GM03348 (cell line): ENCODE data around the gene TAF3.

ENCODE experiments used
- DNase-seq: peaks from one replicate; pipeline ENCODE4 v3.0.0; 2012; ENCODE audit warnings: low spot score

TAF3 gene

DNA sequence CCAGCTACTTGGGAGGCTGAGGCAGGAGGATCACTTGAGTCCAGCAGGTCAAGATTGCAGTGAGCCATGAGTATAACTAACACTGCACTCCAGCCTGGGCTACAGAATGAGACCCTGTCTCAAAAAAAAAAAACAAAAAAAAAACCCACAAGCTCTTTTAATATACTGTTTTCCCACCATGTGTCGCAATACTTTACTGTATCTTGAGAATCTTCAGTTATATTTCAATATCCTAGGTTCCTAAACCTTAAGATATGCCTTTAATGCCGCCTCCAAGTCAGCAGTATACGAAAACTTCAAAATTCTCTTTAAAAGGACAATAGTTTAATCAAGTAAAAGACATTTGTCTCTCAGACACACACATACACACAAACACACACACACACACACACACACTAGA lies 62.8 kb downstream of the TAF3 start:
- DNase-seq: no peak

GRCh38 chr10:7886056-7886455 lies 67.8 kb downstream of the TAF3 start:
- DNase-seq: no peak

GRCh38 chr10:7887174-7887816 lies 69.0 kb downstream of the TAF3 start:
- DNase-seq: peak; percentile 11

- no peak for DNase-seq
Measured at GRCh38 chr10:7889947-7890542, 71.7 kb downstream of the TAF3 start.

DNA sequence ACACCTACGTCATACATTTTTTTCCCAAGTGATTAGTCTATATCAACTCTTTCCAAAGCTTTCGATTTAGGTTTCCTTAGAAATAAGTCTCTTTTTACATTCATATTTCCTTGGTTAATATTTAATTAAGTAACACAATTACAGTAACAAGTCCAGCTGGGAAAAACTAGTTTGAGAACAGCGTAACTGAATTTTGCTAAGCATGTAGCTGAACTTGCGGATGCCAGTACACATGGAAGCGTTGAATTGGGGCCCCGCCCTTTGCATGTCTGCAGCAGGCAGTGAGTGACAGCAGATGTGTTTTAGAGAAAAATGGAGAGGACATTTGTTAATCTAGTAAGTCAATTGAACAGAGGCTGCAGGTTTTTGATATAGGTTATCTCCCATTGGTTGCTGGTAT lies 72.5 kb downstream of the TAF3 start:
- DNase-seq: no peak

GRCh38 chr10:7891634-7892033 lies 73.3 kb downstream of the TAF3 start:
- no peak for DNase-seq

DNA sequence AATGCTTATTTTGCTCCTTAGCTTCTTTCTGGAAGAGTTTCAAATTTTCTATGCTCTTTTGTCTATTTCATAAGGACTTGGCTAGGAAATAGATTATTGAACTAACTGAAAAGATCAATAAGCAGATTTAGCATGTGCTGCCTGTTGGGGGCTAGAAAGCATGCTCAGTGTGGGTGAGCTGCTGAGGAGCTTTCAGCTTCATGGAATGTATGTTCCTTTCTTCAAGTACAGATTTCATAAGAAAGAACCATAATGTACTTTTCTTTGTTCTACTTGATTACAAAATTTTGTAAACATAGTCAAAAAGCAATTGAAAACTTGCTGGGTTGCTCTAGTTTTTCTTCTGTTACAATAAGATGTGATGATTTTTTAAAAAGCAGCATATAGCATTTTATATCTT lies 73.8 kb downstream of the TAF3 start:
- DNase-seq: no peak

GRCh38 chr10:7895699-7896090 lies 77.4 kb downstream of the TAF3 start:
- DNase-seq: no peak

DNA sequence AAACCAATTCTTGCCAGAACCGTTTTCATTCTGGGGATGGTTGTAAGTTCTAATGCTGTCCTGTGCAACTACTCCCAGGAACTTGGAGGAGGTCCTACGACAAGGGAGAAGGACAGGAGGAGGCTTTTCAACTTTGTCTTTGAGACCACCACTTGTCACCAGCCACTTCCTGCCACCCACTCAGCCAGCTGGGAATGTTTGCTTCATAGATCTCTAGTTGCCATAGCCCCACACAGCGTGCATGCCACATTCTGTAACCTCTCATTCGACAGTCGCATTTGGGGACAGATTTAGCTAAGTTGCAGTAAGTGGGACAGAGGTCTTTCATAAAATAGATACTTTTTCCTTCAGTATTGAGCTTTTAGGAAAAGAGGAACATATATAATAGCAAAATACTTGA lies 78.0 kb downstream of the TAF3 start:
- DNase-seq: no peak

DNA sequence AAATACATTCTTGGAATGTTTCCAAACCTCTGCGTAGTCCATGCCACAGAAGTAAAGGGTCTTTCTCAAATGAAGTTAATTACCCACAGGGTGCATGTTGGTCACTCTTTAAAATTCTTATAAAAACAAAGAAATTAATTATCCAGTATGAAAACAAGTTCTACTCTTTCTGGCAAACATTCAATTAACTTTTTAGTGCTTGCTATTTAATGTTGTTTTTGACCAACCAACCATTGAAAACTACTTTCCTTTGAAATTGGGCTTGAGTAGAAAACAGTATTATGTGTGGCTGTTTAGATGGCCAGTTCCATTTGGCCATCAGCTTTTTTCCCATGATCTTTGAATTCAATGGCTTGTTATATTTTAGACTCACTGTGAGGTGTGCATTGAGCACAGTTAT lies 83.0 kb downstream of the TAF3 start:
- DNase-seq: no peak

DNA sequence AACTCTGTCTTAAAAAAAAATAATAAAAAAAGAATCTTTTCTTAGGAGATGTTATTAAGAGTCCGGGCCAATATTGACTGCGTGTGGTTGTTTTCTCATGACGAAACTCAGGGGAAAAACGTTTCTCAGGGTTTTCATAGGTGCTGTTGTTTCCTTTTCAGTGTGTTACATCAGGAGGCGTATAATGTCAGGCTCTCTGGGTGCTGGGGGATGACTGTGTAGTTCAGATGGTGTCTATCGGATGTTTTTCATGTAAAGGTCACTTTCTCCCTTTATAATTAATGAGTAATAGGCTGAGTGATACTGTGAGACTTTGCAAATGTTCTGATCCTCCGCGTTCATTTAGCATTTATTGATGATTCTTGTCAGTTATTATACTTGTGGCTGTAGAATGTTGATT lies 84.1 kb downstream of the TAF3 start:
- no peak for DNase-seq

DNA sequence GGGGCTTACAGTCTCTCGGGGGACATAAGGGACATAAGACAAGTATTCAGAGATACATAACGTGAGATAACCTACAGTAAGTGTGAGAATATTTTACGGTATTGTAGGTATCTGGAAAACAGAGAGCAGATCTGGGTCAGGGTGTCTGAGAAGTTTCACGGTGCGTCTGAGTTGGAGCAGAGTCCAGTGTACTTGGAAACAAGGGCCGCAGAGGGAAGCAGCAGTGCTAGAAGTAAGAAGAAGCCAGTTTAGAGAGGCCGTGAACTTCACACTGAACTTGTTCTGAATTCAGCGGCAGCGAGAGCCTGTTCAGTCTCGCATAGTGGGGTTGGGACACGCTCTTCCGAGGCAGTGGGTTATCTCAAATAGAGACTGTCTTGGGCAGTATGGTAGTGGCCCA lies 85.5 kb downstream of the TAF3 start:
- DNase-seq: no peak

DNA sequence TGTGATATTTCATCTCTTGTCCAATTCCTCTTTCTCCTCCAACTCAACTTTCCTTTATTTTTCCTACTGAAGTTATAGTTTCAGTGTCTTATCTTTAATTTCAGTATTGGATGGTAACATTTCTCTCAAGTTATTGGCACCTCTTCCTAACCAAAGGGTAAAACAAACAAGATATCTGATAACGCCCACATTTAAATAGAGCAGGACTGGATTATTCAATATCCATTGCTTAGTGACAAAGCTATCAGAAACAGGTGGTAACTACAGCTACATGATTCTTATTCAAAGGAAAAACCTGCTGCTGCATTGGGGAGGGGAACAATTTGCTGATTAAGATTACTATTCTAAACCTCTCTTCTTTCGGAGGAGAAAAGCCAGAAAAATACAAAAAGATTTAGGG lies 87.8 kb downstream of the TAF3 start:
- no peak for DNase-seq

GRCh38 chr10:7908541-7909210 lies 90.4 kb downstream of the TAF3 start:
- DNase-seq: no peak

DNA sequence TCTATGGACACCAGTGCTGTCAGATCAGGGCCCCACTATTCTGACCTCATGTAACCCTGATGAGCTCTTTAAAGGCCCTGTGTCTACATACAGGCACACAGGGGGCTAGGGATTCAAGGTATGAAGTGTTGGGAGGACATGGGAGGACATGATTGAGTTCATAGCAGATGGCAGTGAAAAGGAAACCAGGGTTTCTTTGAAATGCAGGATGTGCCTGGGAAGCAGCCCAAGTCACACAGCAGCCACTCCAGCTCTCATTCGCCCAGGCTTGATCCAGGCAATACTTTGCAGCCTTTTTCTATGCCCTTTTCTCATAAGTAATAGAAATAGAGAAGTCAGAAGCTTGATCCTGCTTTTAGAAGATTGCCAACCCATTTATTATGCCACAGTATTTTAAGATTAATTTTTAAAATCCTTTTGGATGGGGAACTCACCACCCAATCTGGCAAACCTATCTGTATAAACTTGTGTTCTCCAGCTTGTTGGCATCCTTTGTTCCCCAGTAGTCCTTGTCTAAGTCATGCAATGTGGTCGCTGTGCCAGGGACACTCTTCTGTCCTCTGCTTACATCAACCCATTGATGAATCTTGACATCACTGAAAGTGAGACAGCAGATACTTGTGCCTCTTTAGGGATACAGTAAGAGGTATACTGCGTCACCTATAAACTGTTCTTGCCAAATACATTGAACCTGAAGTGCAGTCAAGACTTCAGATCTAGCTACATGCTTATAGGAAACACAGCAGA lies 95.0 kb downstream of the TAF3 start:
- DNase-seq: no peak

GRCh38 chr10:7915923-7916536 lies 97.7 kb downstream of the TAF3 start:
- peak; percentile 21 for DNase-seq

GRCh38 chr10:7917736-7918135 lies 99.4 kb downstream of the TAF3 start:
- no peak for DNase-seq

GRCh38 chr10:7922707-7923106 lies 104.4 kb downstream of the TAF3 start:
- DNase-seq: no peak

DNA sequence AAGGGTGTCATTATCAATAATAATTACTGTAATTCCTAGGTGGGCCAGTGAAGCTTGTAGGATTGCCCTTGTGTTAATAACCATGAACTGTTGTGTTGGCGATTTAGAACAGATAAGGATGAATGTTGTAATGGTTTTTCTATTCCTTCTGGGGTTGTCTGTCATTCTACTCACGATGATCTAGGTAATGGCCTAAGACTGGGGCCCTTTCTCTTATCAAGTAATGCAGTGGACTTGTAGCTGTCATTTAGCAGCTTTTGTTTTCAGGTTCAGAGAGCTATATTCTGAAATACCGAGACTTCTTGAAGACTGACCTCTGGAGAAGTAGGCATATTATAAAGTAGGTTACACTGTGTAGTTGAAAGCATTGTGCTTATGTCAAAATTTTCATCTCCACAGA lies 110.2 kb downstream of the TAF3 start:
- DNase-seq: no peak

GRCh38 chr10:7932301-7933036 lies 114.2 kb downstream of the TAF3 start:
- no peak for DNase-seq

DNA sequence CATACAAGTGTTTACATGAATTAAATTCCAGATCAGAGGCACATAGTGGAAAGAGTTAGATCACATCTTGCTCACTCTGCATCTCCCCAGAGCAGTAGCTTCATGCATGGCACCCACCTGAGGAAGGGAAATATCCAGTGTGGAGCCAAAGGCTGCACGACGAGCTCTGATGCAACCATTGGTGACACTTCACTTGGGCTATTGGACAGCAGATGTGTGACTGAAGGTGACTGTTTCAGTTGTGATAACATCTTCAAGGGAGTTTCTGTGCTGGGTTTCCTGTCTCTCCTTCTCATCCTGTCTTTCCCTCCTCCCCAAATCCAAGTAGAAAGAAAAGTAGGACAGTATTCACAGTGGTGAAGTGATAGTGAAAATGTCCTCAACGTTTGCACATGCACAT lies 115.0 kb downstream of the TAF3 start:
- DNase-seq: no peak

DNA sequence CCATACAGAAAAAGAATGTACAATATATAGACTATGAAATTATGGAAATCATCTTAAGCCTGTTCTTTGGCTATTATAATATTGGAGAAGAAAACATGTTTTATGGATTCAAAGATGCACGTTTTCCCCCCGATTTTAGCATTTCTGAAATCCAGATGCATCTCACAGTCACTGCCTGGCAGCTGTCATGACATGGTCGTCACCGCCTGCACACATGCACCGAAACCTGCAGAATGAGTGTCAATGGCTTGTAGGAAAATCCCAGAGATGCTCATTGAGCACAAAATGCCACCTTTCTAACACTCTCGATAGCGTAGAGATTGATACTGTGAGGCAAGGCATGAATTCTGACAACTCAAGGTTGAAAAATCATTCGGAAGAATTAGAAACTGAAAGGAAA lies 115.5 kb downstream of the TAF3 start:
- no peak for DNase-seq
